IMR-90 (cell line): Measurements from ENCODE around the gene DISC1. TPM values are rescaled to one million over a fixed set of nuclear protein-coding genes. Genes with fewer than 3 reads are reported as not detected.

Experiments used
- ATAC-seq: fragments of 200-7000 bp; cut with Tn5 transposase; 2 replicates; pipeline ENCODE4 v1.9.1; 2020; ENCODE audit warnings: low read depth, mild to moderate bottlenecking, moderate library complexity
- BruUV-seq: library from RNA; stranded (reverse); fragments of 400-500 nt; replicated peaks from 2 replicates; lab custom pipeline; 2021; lab: Mats Ljungman, UMichigan
- CTCF ChIA-PET: fragments of 300-600 bp; formaldehyde crosslinking; extraction: SDS; loops from one replicate; lab custom pipeline; 2021; ENCODE audit warnings: antibody characterized with exemption; lab: Yijun Ruan, JAX
- POLR2A ChIA-PET: fragments of 300-600 bp; sonication (Branson Sonifier 250); formaldehyde crosslinking; loops from one replicate; lab custom pipeline; 2022; ENCODE audit warnings: antibody characterized with exemption; ENCODE audit not compliant: unreplicated experiment; lab: Charles Lee
- DNase-seq: peaks from one replicate; pipeline ENCODE4 v3.0.0; 2013
- H2AFZ ChIP-seq: replicated peaks from 2 replicates; pipeline ENCODE3; 2013; ENCODE audit warnings: low read length, mild to moderate bottlenecking; ENCODE audit not compliant: poor library complexity
- H2AK5ac ChIP-seq: 2 replicates; pipeline ENCODE4 v1.6.1; 2013; ENCODE audit warnings: low read depth, low read length, inconsistent platforms
- H2AK9ac ChIP-seq: replicated peaks from 2 replicates; pipeline ENCODE3; 2013; ENCODE audit warnings: mild to moderate bottlenecking, low read depth, low read length, moderate library complexity; ENCODE audit not compliant: poor library complexity
- H2BK120ac ChIP-seq: 2 replicates; pipeline ENCODE4 v1.6.1; 2013; ENCODE audit warnings: low read depth, low read length, inconsistent platforms
- H2BK15ac ChIP-seq: 3 replicates; pipeline ENCODE4 v1.6.1; 2013; ENCODE audit warnings: low read depth, low read length, inconsistent platforms
- H2BK20ac ChIP-seq: 2 replicates; pipeline ENCODE4 v1.6.1; 2013; ENCODE audit warnings: low read depth, mild to moderate bottlenecking, inconsistent platforms, low read length, moderate library complexity
- H2BK5ac ChIP-seq: 2 replicates; pipeline ENCODE4 v1.6.1; 2013; ENCODE audit warnings: mild to moderate bottlenecking, low read depth, low read length, inconsistent platforms; ENCODE audit not compliant: poor library complexity, severe bottlenecking
- H3K14ac ChIP-seq: replicated peaks from 2 replicates; pipeline ENCODE4 v1.6.1; 2013; ENCODE audit warnings: low read depth, low read length, inconsistent platforms
- H3K18ac ChIP-seq: 2 replicates; pipeline ENCODE4 v1.6.1; 2013; ENCODE audit warnings: low read depth, low read length, control low read depth
- H3K23ac ChIP-seq: 2 replicates; pipeline ENCODE4 v1.6.1; 2013; ENCODE audit warnings: low read depth, low read length, inconsistent platforms
- H3K27ac ChIP-seq: 2 replicates; pipeline ENCODE4 v1.5.1; 2013; ENCODE audit warnings: mild to moderate bottlenecking, control low read depth, low read length; ENCODE audit not compliant: insufficient read depth
- H3K27me3 ChIP-seq: 2 replicates; pipeline ENCODE4 v1.6.1; 2013; ENCODE audit warnings: low read length; ENCODE audit not compliant: control insufficient read depth, insufficient read depth
- H3K36me3 ChIP-seq: 2 replicates; pipeline ENCODE4 v1.6.1; 2013; ENCODE audit warnings: low read length, mixed read lengths; ENCODE audit not compliant: control insufficient read depth, insufficient read depth
- H3K4ac ChIP-seq: 2 replicates; pipeline ENCODE4 v1.6.1; 2013; ENCODE audit warnings: low read depth, low read length, inconsistent platforms
- H3K4me1 ChIP-seq: 2 replicates; pipeline ENCODE4 v1.6.1; 2013; ENCODE audit warnings: low read length, mixed read lengths; ENCODE audit not compliant: control insufficient read depth, insufficient read depth
- H3K4me2 ChIP-seq: 2 replicates; pipeline ENCODE4 v1.6.1; 2013; ENCODE audit warnings: low read depth, mild to moderate bottlenecking, control low read depth, low read length, moderate library complexity
- H3K4me3 ChIP-seq: 2 replicates; pipeline ENCODE4 v1.5.1; 2013; ENCODE audit warnings: low read depth, mild to moderate bottlenecking, control low read depth, low read length, moderate library complexity; ENCODE audit not compliant: insufficient read depth
- H3K56ac ChIP-seq: 2 replicates; pipeline ENCODE4 v1.6.1; 2013; ENCODE audit warnings: low read length, inconsistent platforms; ENCODE audit not compliant: insufficient read depth; ENCODE audit errors: extremely low read depth
- H3K79me1 ChIP-seq, 2 experiments: 2 replicates each; pipeline ENCODE4 v1.6.1; 2013; ENCODE audit warnings: low read length in 2 of 2, inconsistent platforms in 1 of 2, low read depth in 1 of 2
- H3K9ac ChIP-seq: 2 replicates; pipeline ENCODE4 v1.6.1; 2013; ENCODE audit warnings: low read depth, low read length, control low read depth
- H3K9me1 ChIP-seq: 2 replicates; pipeline ENCODE4 v1.6.1; 2013; ENCODE audit warnings: low read length, inconsistent platforms; ENCODE audit not compliant: insufficient read depth
- H3K9me3 ChIP-seq: 2 replicates; pipeline ENCODE4 v1.6.1; 2013; ENCODE audit warnings: low read length; ENCODE audit not compliant: control insufficient read depth, insufficient read depth
- H4K20me1 ChIP-seq: 2 replicates; pipeline ENCODE4 v1.6.1; 2013; ENCODE audit warnings: low read length, inconsistent platforms; ENCODE audit not compliant: insufficient read depth
- H4K5ac ChIP-seq: 2 replicates; pipeline ENCODE4 v1.6.1; 2013; ENCODE audit warnings: mild to moderate bottlenecking, low read depth, low read length, control low read depth
- H4K8ac ChIP-seq, 2 experiments: 2 replicates each; pipeline ENCODE4 v1.6.1; 2013; ENCODE audit warnings: low read depth in 2 of 2, low read length in 2 of 2, control low read depth in 1 of 2, inconsistent platforms in 1 of 2
- H4K91ac ChIP-seq: 2 replicates; pipeline ENCODE4 v1.6.1; 2013; ENCODE audit warnings: low read depth, low read length, inconsistent platforms; ENCODE audit not compliant: insufficient read depth
- FOS ChIP-seq: fragments of 150-350 bp; IDR thresholded peaks from 2 replicates; pipeline ENCODE4 v1.6.1; 2016; ENCODE audit warnings: low read depth, low read length
- MAFK ChIP-seq: IDR thresholded peaks from 2 replicates; pipeline ENCODE4 v1.6.1; 2012; ENCODE audit warnings: low read depth, low read length, improper control_type of control experiment
- WGBS, 2 experiments: methylation state at CpG; one replicate each; pipeline versions ENCODE4 v1.1.5 to v1.1.7; 2013; ENCODE audit warnings: missing lambda C conversion rate in 2 of 2; ENCODE audit not compliant: insufficient read length in 1 of 2; ENCODE audit errors: extremely low coverage in 2 of 2; 5-methylcytosine and 5-hydroxymethylcytosine counted together
- dilution Hi-C: fragments of 300-500 bp; cut with HindIII; formaldehyde crosslinking; loops from one replicate; pipeline ENCODE4 v1.14.3; 2018; ENCODE audit warnings: low sequenced_read_pairs; ENCODE audit not compliant: unreplicated experiment
- in situ Hi-C: fragments of 300-500 bp; cut with MboI; formaldehyde crosslinking; loops from 3 replicates; pipeline ENCODE4 v1.14.3; 2019; ENCODE audit warnings: low sequenced_read_pairs, inconsistent platforms, mixed read lengths
- intact Hi-C: fragments of 100-400 bp; cut with micrococcal nuclease; formaldehyde crosslinking; loops from 2 replicates; pipeline ENCODE4 v1.10.0; 2022
- polyA plus RNA-seq, 3 experiments: library from polyadenylated mRNA; depleted of rRNA; stranded (reverse); fragments of >200 nt; gene quantifications; 2 replicates each; pipeline ENCODE4 v1.2.3, GENCODE V29; 2012; ENCODE audit warnings: low replicate concordance in 1 of 3
- total RNA-seq: library from RNA; depleted of rRNA; stranded (reverse); fragments of >200 nt; gene quantifications from 2 replicates; pipeline ENCODE4 v1.2.3, GENCODE V29; 2012

The DISC1 gene
- total and polyA plus RNA-seq, 2 of the 4 experiments (the other 2 are of a cell fraction): 2.2 to 7.0 TPM

DNA sequence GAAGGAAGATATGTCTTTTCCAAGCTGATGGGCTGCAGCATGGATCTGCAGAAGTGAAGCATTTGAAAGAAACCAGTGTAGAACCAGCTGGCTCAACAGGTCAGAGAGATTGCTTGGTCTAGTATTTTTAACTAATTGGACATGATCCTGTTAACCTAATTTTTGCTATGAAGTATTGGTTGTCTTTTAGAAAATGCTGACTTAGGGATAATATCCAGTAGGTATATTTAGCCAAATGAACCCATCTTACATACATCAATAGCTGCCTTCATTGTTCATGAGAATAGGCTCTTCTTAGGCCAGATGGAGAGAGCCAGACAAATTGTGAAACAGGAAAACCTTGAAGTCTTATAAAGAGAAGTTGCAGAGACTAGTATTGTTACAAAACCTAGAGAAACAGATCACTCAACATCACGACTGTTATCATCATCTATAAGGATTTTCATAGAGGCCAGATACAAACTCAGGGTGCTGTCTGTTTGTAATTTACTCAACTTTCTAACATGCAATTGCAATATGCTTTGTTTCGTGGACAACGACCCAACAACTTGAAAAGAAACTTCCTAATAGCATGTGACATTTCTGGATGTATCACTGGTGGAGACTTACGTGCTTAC is 148.2 kb downstream of the DISC1 start:
- ChIA-PET POLR2A (interaction anchor here (0.6 kb wide), 1 partner anchor 38 kb away, joined by 3 read pairs; no protein-coding TSS in a partner anchor), CTCF (no interaction called here)
- Histone ChIP-seq H3K9me1 (peaks cover 5% of the 10 kb centered on the region; the same call in 1 of the 2 replicates), H2AK5ac (peak overlapping the region; percentile 44; the same call in 1 of the 2 replicates), H2AK9ac (no peak overlapping the region), H4K20me1 (no peaks in the 10 kb centered on the region), H3K36me3 (peaks cover 9% of the 10 kb centered on the region; the same call in 1 of the 2 replicates), H2BK5ac (no peak overlapping the region), H2BK120ac (no peak overlapping the region), H4K8ac (no peak overlapping the region), H4K91ac (no peak overlapping the region), H3K14ac (no peak overlapping the region), H4K5ac (no peak overlapping the region), H3K23ac (no peak overlapping the region), H2BK20ac (peak overlapping the region; percentile 59; the same call in 1 of the 2 replicates), H3K4me2 (no peak overlapping the region), H2BK15ac (no peak overlapping the region), H3K4ac (0 out of 2 replicates have a peak overlapping the region, but pooled peaks have one; percentile 27), H3K79me1 (no peaks in the 10 kb centered on the region), H3K27ac (no peak overlapping the region), H3K9me3 (no peaks in the 10 kb centered on the region), H3K18ac (no peak overlapping the region), H3K9ac (no peak overlapping the region), H3K56ac (no peak overlapping the region), H3K4me3 (no peak overlapping the region), H3K4me1 (peaks cover 10% of the 10 kb centered on the region), H2AFZ (no peak overlapping the region), H3K27me3 (no peaks in the 10 kb centered on the region)
- ATAC-seq: no peak
- intact Hi-C loops (no loop called here), dilution Hi-C loops (no loop called here), in situ Hi-C loops (no loop called here)
- no TSS peak for BruUV-seq
- no peak for TF ChIP-seq FOS
- peak; percentile 94 for TF ChIP-seq MAFK
- 100% methylated on average over 1 of the region's 4 CpGs; no CpG with 5 or more reads in 1 of the 2 experiments for WGBS, 2 experiments
- no peak for DNase-seq
